ENCODE data around the gene CHST9. TPM values are rescaled to one million over a fixed set of nuclear protein-coding genes. Genes with fewer than 3 reads are reported as not detected.

The CHST9 gene
- total and polyA plus RNA-seq, 2 of the 4 experiments (the other 2 are of a cell fraction), result not detected

DNA sequence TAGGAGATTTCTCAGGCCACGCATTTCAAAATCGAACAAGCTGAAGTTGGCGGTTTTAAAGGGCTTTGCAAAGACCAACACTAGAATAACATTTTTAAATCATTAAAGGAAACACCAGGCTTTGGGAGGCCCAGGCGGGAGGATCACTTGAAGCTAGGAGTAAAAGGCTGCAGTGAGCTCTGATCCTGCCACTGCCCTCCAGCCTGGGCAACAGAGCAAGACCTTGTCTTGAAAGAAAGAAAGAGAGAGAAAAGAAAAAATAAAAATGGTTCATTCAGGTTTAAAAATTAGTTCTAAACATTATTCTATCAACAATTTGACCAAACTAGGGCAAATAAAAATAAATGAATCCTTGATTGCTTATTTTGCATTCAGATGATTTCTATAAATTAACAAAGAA is 789 bp upstream of the CHST9 start:
- H3K23ac ChIP-seq (ENCODE audit: low read depth, low read length), result no peak overlapping the region
- no peak for DNase-seq
- H3K14ac ChIP-seq (replicated peaks; ENCODE audit: low read depth, low read length), result no peak overlapping the region
- H4K20me1 ChIP-seq (ENCODE audit: insufficient read depth, low read length), result no peaks in the 10 kb centered on the region
- H2AK5ac ChIP-seq (ENCODE audit: low read depth, low read length), result no peak overlapping the region
- no TSS peak for BruUV-seq (replicated peaks)
- H3K9ac ChIP-seq (ENCODE audit: low read depth, low read length), result no peak overlapping the region
- H3K4me2 ChIP-seq (ENCODE audit: low read depth, low read length), result no peak overlapping the region
- no peak overlapping the region for H2BK15ac ChIP-seq (ENCODE audit: low read depth, low read length)
- no peaks in the 10 kb centered on the region for H3K4me1 ChIP-seq (ENCODE audit: control insufficient read depth, insufficient read depth, low read length)
- dilution Hi-C loops (cut with HindIII; ENCODE audit: low sequenced_read_pairs, unreplicated experiment), result no loop called here
- H2BK20ac ChIP-seq (ENCODE audit: low read depth, low read length), result no peak overlapping the region
- ATAC-seq (ENCODE audit: low read depth), result no peak
- H3K9me1 ChIP-seq (ENCODE audit: insufficient read depth, low read length), result no peaks in the 10 kb centered on the region
- intact Hi-C loops (cut with micrococcal nuclease), result no loop called here
- no peak overlapping the region for H4K91ac ChIP-seq (ENCODE audit: insufficient read depth, low read depth, low read length)
- no peak overlapping the region for H4K5ac ChIP-seq (ENCODE audit: low read depth, low read length)
- ChIA-PET POLR2A (ENCODE audit: unreplicated experiment) (no interaction called here), CTCF (no interaction called here)
- H3K27me3 ChIP-seq (ENCODE audit: control insufficient read depth, insufficient read depth, low read length), result no peaks in the 10 kb centered on the region
- no peak overlapping the region for H2AFZ ChIP-seq (replicated peaks; ENCODE audit: low read length, poor library complexity)
- H3K36me3 ChIP-seq (ENCODE audit: control insufficient read depth, insufficient read depth, low read length), result no peaks in the 10 kb centered on the region
- no peak overlapping the region for H4K8ac ChIP-seq (ENCODE audit: low read depth in 2 of 2, low read length in 2 of 2)
- no peak for TF ChIP-seq MAFK (IDR thresholded peaks at IDR 0.05; ENCODE audit: low read depth, low read length)
- TF ChIP-seq CTCF (conservative IDR thresholded peaks at IDR 0.05; ENCODE audit: low read depth, low read length), result no peak
- no peak for TF ChIP-seq CHD1 (IDR thresholded peaks at IDR 0.05; ENCODE audit: low read depth, low read length)
- TF ChIP-seq BHLHE40 (IDR thresholded peaks at IDR 0.05; ENCODE audit: low read depth, low read length), result no peak
- no peak for TF ChIP-seq RCOR1 (IDR thresholded peaks at IDR 0.05; ENCODE audit: insufficient replicate concordance, low read length)
- no peak for TF ChIP-seq RFX5 (IDR thresholded peaks at IDR 0.05; ENCODE audit: low read depth, low read length)
- no peak for TF ChIP-seq CEBPB (IDR thresholded peaks at IDR 0.05; ENCODE audit: low read depth, low read length)
- no peak for TF ChIP-seq FOS (IDR thresholded peaks at IDR 0.05; ENCODE audit: low read depth, low read length)
- TF ChIP-seq MAZ (IDR thresholded peaks at IDR 0.05; ENCODE audit: borderline replicate concordance, low read depth, low read length), result no peak
- no peak for TF ChIP-seq RAD21 (IDR thresholded peaks at IDR 0.05; ENCODE audit: low read length)
- TF ChIP-seq SMC3 (IDR thresholded peaks at IDR 0.05; ENCODE audit: low read depth, low read length), result no peak
- no peaks in the 10 kb centered on the region for H3K79me1 ChIP-seq (ENCODE audit: low read depth in 1 of 2, low read length in 2 of 2)
- no peak overlapping the region for H3K27ac ChIP-seq (ENCODE audit: insufficient read depth, low read length)
- H3K4me3 ChIP-seq (ENCODE audit: insufficient read depth, low read depth, low read length), result no peak overlapping the region
- H2BK120ac ChIP-seq (ENCODE audit: low read depth, low read length), result no peak overlapping the region
- no CpG with 5 or more reads among the region's 4 CpGs for WGBS, 2 experiments (ENCODE audit: extremely low coverage in 2 of 2, insufficient read length in 1 of 2)
- H3K9me3 ChIP-seq (ENCODE audit: control insufficient read depth, insufficient read depth, low read length), result 0 out of 2 replicates have a peak, but pooled peaks cover 2% of the 10 kb centered on the region
- H3K18ac ChIP-seq (ENCODE audit: low read depth, low read length), result no peak overlapping the region
- in situ Hi-C loops (cut with MboI; ENCODE audit: low sequenced_read_pairs), result no loop called here
- no peak overlapping the region for H2BK5ac ChIP-seq (ENCODE audit: low read depth, low read length, poor library complexity, severe bottlenecking)
- no peak overlapping the region for H3K4ac ChIP-seq (ENCODE audit: low read depth, low read length)
- no peak overlapping the region for H3K56ac ChIP-seq (ENCODE audit: extremely low read depth, insufficient read depth, low read length)
- H2AK9ac ChIP-seq (replicated peaks; ENCODE audit: low read depth, low read length, poor library complexity), result no peak overlapping the region

Data from IMR-90 (cell line).